SIG-M5 treated with dmso at 0.1 percent for 504 hours (cell line): Measurements from ENCODE around the gene PMAIP1.

Source experiments
- DNase-seq: peaks from one replicate; lab custom pipeline; 2025; ENCODE audit not compliant: unreplicated experiment; lab: John Stamatoyannopoulos, UW

Gene PMAIP1

DNA sequence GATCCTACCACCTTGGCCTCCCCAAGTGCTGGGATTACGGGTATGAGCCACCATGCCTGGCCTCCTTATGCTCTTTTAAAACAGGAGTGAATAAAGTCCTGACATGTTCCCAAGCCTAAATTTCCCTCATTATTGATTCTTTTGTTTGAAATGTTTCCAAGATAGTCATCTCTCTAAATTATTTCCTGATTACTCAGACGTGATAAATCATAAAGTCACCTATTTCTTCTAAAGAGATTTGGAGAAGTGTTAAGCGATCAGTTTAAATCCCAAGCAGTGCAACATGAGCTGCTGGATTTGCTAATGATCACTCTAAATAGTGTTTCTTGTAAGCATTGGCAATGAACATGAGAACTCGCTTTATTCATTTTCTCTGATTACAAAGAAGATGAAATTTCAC, 51.8 kb downstream of the PMAIP1 start:
- DNase-seq, result no peak

DNA sequence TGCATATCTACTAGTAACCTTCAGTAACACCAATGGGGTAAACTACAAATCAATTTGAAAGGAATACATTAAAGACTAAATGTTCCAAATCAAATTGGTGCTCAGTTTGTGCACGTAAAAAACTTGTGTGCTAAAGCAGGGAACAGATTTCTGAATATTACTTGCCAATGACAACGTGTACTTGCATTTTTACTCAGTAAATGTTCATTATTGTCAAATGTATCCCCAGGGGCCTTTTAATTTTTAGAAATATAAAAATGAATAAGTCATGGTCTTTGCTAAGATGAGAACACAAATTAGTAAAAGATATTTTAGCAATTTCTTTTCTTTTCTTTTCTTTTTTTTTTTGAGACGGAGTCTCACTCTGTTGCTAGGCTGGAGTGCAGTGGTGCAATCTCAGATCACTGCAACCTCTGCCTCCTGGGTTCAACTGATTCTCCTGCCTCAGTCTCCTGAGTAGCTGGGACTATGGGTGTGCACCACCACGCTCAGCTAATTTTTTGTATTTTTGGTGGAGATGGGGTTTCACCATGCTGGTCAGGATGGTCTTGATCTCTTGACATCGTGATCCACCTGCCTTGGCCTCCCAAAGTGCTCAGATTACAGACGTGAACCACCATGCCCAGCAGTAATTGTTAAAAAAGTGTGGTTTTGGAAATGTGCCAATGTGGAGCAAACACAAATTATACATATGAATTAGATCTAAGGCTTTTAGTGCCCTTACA, 52.6 kb downstream of the PMAIP1 start:
- no peak for DNase-seq
